Stimulated activated CD8-positive, alpha-beta memory T cell treated with anti-CD3 and anti-CD28 coated beads, Interleukin-7, amount 100 ng/mL, for 4 hours (primary cell): Measurements from ENCODE around the gene GPI.

Experiments
- DNase-seq, 2 donors: peaks; one replicate each; pipeline ENCODE4 v3.0.0-alpha.2; 2020; ENCODE audit warnings: low read depth in 2 of 2

GPI gene

DNA sequence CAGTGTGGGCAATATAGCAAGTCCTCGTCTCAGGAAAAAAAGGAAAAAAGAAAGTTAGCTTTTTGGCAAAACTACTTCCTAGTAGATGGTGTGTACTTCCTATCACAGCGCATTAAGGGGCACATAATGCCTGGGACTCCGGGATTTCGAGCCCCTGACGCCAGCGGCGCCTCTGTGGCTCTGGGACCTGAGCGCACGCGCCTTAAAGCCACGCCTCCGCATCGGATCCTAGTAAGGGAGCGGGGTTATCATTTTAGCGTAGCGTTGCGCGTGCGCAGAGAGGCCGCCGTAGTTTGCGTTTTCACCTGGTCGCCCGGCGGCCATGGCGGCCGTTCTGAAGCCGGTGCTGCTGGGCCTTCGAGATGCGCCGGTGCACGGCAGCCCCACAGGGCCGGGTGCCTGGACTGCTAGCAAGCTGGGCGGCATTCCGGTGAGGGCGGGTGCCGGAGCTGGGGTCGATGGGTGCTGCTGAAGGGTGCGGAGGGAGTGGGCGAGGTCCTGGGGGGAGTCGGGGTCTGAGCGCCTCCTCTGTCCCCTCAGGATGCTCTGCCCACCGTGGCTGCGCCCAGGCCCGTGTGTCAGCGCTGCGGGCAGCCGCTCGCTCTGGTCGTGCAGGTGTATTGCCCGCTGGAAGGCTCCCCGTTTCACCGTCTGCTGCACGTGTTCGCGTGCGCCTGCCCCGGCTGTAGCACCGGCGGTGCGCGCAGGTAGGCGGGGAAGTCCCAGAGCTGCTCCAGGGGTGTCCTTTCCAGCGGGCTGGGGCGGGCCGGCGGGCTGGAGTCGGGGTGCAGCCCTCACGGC lies 39.3 kb downstream of the GPI start, which contains the start of gene PDCD2L:
Gene PDCD2L (plus strand): TSS at position 291 of the 801 bp plus-strand sequence. CDS start 32 bp downstream, at position 323.
- DNase-seq: peak; percentile 88 to 91

DNA sequence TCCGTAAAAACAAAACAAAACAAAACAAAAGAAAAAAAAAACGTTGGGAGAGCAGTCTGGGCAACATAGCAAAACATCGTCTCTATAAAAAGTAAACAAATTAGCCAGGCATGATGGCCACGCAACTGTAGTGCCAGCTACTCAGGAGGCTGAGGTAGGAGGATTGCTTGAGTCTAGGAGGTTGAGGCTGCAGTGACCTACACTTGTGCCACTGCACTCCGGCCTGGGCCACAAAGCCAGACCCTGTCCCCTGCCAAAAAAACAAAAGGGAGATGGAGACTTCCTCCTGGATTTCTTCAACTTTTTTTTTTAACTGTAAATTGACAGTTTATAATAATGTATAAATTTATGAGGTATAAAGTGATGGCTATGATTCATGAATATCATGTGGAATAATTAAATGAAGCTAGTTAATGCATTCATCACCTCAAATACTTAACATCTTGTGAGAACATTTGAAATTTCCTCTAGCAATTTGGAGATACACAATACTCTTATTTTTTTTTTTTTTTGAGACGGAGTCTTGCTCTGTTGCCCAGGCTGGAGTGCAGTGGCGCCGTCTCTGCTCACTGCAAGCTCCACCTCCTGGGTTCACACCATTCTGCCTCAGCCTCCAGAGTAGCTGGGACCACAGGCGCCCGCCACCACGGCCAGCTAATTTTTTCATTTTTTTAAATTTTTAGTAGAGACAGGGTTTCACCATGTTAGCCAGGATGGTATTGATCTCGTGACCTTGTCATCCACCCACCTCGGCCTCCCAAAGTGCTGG lies 41.1 kb downstream of the GPI start:
- DNase-seq: no peak

DNA sequence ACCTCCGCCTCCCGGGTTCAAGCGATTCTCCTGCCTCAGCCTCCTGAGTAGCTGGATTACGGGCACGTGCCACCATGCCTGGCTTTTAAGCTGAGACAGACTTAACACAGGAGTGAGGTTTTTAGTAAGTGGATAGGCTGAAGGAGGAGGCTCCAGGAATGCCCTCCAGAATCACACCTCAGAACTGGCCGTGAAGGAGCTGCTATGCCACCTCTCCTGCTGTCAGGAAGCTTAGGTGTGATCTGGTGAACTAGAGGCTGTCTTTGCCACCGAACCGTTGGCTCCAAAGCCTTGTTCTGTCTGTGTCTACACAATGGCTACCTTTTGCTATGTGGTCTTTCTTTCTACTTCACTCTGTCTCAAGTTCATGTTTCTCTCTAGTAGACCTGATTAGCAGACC lies 43.4 kb downstream of the GPI start:
- no peak for DNase-seq

DNA sequence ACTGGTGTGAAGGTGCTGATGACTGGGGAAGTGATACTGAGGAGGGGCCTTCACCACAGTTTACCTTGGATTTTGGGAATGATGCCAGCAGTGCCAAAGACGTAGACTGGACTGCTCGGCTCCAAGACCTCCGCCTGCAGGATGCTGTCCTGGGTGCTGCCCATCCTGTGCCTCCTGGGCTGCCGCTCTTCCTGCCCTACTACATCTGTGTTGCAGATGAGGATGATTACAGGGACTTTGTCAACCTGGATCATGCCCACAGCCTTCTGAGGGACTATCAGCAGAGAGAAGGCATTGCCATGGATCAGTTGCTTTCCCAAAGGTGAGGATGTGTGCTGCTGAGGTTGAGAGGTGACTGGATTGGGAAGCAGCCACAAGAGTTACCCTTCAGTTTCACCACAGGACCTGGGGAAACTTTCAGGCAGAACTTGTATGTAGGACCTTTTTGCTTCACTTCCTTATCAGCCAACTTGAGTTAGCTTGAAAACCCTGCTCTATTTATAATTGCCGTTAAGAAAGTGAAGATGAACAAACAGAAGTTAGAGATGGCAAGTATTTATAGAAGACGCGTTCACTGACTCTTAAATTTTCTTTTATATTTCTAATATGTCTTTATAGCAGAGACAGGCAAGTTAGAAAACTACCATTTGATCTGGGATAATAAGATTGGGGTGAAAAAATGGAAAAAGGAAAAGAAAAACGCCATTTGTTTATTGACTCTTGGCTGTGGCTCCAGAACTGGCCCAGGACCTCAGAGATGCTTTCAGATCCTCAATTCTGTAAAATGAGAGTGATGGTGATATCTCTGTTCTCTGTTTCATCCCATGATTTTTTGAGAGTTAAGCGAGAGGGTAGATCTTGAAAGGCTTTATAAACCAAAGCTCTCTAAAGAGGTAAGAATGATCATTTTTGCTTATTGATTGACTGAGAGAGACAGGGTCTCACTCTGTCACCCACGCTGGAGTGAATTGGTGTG lies 44.5 kb downstream of the GPI start:
- DNase-seq: no peak

DNA sequence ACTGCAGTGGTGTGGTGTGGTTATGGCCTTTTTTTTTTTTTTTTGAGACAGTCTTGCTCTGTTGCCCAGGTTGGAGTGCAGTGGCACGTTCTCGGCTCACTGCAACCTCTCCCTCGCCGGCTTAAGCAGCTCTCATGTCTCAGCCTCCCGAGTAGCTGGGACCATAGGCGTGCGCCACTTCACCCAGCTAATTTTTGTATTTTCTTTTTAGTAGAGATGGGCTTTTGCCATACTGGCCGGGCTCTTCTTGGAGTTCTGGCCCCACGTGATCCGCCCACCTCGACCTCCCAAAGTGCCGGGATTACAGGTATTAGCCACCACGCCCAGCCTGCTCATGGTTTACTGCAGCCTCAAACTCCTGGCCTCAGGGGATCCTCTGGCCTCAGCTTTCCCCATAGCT lies 46.2 kb downstream of the GPI start:
- no peak for DNase-seq

DNA sequence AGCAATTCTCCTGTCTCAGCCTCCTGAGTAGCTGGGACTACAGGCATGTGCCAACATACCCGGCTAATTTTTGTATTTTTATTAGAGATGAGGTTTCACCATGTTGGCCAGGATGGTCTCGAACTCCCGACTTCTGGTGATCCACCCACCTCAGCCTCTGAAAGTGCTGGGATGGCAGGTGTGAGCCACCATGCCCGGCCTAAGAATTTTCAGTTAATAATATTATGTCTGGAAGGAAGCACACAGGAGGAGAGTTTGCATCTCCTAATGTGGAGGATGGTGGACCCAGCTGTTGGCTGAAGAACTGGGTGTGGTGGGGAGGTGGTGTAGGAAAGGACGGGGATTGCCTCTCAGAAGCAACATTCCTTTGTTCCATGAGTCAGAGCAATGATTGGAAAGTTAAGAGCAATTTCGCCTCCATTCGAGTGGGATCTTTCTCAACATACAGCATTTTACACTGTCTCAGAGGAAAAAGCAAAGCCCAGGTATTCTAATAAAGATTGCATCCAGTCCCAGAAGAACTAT lies 51.1 kb downstream of the GPI start:
- DNase-seq: no peak

DNA sequence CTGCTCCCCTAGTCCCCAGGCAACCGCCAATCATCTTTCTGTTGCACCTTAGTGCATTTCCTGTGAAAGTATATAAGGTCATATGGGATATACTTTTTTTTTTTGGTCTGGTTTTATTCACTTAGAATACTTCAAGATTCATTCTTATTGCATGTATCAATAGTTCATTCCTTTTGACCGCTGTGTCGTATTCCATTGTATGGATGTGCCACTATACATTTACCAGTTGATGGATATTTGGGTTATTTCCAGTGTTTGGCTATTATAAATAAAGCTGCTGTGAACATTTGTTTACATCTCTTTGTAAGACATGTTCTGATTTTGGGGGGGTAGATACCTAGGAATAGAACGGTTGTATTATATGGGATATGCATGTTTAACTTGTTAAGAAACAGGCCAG lies 53.3 kb downstream of the GPI start:
- DNase-seq: no peak

DNA sequence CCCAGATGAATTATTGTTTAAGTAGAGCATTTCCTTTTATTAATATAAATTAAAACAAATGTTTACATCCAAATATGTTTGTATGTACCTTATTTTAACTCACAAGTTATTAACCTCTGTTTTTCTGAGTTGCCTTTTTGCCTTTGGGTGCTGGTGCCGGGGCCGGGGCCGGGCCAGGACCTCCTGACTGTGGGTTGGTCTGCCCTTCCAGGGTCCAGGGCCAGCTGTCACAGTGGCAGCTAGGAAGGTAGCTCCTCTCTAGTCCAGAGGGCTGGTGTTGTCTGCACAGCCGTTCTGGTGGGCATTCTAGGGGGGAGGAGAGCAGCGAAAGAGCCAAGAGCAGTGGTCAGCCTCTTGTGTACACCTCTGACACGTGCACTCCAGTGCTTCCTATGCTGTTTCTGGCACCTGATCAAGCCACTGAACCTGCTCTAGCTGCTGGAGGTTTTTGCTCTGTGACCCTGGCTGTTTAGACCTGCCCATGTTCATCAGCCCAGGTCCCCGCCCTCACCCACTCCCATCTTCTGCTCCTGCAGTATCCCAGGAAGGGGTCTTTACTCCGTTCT lies 61.2 kb downstream of the GPI start:
- no peak for DNase-seq

DNA sequence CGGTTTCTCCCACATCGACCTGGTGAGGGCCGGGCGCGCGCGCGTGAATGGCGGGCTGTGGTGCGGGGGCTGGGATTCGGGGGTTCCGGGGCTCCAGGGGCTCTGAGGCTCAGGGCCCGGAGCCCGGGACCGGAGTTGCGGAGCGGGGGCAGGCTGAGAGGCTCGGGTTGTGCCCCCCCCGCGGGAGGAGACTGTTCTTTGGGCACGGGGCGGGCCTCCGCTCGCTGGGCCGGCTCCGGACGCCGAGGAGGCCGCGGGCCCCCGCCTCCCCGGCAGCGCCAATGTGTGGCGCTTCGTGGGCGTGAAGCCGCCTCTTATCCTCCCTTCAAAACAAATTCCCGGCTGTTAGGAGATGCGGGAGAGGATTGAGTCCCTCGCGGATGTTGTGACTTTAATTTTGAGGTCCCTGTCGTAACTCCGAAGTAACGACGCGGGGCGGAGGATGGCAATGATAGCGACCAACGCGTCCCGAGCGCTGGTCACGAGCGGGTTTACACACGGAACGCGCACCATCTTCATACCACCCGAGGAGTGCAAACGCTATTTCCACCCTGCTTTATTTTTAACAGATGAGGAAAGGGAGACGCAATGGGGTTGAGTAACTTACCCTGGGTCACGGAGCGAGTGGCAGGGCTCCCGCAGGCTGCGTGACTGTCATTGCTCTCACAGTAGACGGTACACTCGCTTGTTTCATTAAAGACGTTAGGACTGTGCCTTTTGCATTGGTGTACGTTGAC lies 63.7 kb downstream of the GPI start:
- no peak for DNase-seq

DNA sequence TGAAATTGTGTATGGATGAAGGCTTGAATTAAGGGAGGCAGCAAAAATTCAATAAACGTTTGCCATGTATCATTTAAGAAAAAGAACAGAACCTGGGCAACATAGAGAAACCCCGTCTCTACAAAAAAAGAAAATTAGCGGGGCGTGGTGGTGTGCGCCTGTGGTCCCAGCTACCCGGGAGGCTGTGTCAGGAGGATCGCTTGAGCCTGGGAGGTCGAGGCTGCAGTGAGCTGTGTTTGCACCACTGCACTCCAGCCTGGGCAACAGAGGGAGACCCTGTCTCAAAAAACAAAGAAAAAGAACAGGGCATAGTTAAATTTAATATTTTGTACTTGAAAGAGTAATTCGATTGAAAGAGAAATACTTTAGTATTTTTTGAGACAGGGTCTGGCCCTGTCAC lies 64.6 kb downstream of the GPI start:
- no peak for DNase-seq

DNA sequence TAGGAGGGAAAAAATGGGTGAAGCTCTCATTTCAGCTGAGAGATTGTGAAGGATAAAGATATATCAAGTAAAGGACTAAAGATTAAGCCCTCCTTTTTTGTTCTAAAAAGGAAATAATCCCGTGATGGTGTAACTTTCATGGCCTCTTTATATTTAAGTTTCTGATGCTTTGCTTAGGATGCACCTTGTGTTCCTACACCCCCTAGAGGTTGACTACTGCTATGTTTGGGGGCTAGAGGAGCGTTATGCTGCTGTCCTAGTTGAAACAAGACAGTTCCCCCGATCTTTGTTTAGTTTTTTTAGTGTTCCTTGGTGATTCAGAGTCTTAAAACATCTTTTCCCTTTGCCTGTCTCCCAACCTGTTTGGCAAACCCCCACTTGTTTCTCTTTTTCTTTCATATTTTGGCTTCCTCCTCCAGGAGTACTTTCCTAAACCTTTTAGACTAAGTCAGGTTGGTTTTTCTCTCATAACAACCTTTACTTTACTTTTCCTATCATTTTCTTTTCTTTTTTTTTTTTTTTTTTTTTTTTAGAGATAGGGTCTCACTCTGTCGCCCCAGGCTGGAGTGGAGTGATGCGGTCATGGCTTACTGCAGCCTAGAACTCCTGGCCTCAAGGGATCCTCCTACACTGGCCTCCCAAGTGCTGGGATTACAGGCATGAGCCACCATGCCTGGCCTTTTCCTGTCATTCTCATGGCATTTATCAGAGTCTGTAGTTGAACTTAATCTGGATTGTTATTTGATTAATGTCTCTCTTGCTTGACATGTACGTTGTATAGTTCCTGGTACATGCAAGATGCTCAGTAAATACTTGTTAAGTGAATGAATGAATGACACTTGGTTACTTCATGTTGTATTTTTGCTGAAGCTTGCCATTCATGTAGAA lies 66.0 kb downstream of the GPI start:
- DNase-seq: peak in 1 of 2 donors; percentile 17

DNA sequence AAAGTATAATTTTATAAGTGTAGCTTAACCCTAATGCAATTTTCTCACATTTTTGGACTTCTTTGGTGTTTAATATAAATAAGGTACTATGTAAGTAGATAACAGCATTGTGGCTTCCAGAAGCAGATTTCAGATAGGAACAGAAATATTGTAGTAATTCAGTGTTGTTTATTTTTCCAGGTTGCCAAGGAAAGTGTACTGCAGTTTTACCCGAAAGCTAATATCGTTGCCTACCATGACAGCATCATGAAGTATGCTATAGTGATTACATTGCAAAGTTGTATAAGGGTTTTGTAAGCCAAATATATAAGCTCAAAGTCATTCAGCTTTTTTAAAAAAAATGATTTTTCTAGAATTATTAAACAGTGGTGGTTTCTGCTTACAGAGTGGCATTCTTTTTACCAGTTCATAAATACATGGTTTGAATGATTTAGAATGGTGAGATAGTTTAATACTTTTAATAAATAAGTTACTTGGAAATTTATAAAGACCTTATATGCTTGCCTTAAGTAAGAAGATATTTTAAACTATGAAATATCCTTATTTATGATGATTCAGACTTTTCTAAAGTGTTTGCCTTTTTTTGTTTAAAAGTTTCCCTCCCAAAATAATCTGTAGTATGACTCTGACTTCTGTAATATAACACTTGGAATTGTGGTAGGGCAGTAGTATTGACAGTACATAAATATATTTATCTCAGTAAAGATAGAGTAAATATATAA lies 66.8 kb downstream of the GPI start:
- no peak for DNase-seq

DNA sequence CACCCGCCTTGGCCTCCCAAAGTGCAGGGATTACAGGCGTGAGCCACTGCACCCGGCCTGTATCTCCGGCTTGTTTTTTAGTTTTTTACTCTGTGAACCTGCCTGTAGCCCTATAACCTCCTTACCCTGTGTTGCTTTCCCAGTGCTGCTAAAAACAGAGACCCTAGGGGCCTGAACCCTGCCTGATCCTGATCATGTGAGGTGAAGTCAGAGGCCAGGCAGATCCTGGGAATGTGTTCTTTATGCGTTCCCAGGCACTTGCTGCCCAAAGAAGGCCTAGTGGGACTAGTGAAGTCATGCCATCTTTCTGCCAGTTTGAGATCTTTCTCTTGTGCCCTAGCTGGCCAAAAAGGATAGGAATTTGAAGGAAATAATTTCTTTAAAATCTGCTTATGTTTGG lies 67.8 kb downstream of the GPI start:
- no peak for DNase-seq

DNA sequence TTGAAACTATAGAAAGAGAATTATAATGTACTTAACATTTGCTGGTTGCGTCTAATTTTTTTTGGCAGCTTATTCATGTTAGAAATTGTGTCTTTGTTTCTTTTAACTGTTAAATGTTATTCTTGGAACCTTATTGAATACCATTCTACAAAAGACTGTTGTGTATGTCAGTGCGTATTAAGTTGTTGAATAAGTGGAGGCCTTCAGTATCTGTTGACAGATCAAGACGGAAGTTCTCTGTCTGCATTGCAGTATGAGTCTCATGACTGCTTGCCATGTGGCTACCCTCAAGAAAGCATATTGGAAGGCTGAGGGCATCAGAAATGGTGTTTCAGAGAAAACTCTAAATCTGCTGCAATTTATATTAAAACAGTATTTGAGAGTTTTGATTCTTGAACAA lies 71.7 kb downstream of the GPI start:
- DNase-seq: no peak

DNA sequence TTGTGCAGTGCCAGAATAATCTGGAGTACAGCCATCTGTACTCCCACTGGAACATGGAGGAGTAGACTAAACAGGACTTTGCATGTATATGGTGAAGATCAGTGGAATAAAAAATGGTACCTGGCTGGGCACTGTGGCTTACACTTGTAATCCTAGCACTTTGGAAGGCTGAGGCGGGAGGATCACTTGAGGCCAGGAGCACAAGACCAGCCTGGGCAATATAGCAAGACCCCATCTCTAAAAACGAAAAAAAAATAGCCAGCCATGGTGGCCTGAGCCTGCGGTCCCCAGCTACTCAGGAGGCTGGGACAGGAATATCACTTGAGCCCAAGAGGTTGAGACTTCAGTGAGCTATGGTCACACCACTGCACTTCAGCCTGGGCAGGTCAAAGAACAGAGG lies 83.2 kb downstream of the GPI start:
- no peak for DNase-seq
